Dermis microvascular lymphatic vessel endothelial cell (primary cell): ENCODE results near the gene PXYLP1. TPM values are rescaled to one million over a fixed set of nuclear protein-coding genes. Genes with fewer than 3 reads are reported as not detected.

Experiments
- DNase-seq, 2 donors: peaks; one replicate each; pipeline versions ENCODE4 v3.0.0 to v3.0.0-alpha.2; 2010; ENCODE audit warnings: low read depth in 2 of 2
- total RNA-seq: library from RNA; depleted of rRNA; stranded (reverse); fragments of >200 nt; gene quantifications from 2 replicates; pipeline ENCODE4 v1.2.1, GENCODE V29; 2014

PXYLP1 gene
- total RNA-seq, 1 donor from 2014 or later = 0.39 TPM

GRCh38 chr3:141272906-141273662, 41.5 kb downstream of the PXYLP1 start:
- DNase-seq = no peak

- DNase-seq = no peak
Measured at GRCh38 chr3:141273700-141274410, 42.2 kb downstream of the PXYLP1 start.

- no peak for DNase-seq
Measured at GRCh38 chr3:141274411-141275031, 42.9 kb downstream of the PXYLP1 start.

GRCh38 chr3:141275032-141275422, 43.4 kb downstream of the PXYLP1 start:
- no peak for DNase-seq

GRCh38 chr3:141275511-141275910, 43.9 kb downstream of the PXYLP1 start:
- no peak for DNase-seq

- DNase-seq = no peak
Measured at GRCh38 chr3:141275973-141276372, 44.3 kb downstream of the PXYLP1 start.

GRCh38 chr3:141276398-141276797, 44.8 kb downstream of the PXYLP1 start:
- no peak for DNase-seq

GRCh38 chr3:141277451-141277850, 45.8 kb downstream of the PXYLP1 start:
- DNase-seq = no peak

- DNase-seq = peak in 1 of 2 donors; percentile 12
Measured at GRCh38 chr3:141278196-141279076, 46.8 kb downstream of the PXYLP1 start.

GRCh38 chr3:141279077-141279967, 47.7 kb downstream of the PXYLP1 start:
- DNase-seq = peak; percentile 18 to 25

- no peak for DNase-seq
Measured at GRCh38 chr3:141280086-141280485, 48.5 kb downstream of the PXYLP1 start.

GRCh38 chr3:141280690-141281089, 49.1 kb downstream of the PXYLP1 start:
- DNase-seq = no peak

GRCh38 chr3:141285570-141285969, 53.9 kb downstream of the PXYLP1 start:
- DNase-seq = no peak

GRCh38 chr3:141286856-141287255, 55.2 kb downstream of the PXYLP1 start:
- no peak for DNase-seq

GRCh38 chr3:141287326-141287725, 55.7 kb downstream of the PXYLP1 start:
- no peak for DNase-seq

- no peak for DNase-seq
Measured at GRCh38 chr3:141288336-141288990, 56.8 kb downstream of the PXYLP1 start.

- DNase-seq = no peak
Measured at GRCh38 chr3:141289228-141289772, 57.7 kb downstream of the PXYLP1 start.

GRCh38 chr3:141291559-141292355, 60.1 kb downstream of the PXYLP1 start:
- DNase-seq = no peak
